Hematopoietic multipotent progenitor cell treated with erythropoietin and hydrocortisone succinate and interleukin-3 and kit ligand, for 8 days (in vitro differentiated cells): ENCODE measurements around the gene GTF2F2.
"Not testable (repeated sequence)": the region's sequence is repeated elsewhere in the genome, so short reads cannot be mapped to it uniquely, and the experiment has no call there.

Experiments used
- DNase-seq: peaks from one replicate; pipeline ENCODE4 v3.0.0-alpha.2; 2015

Gene GTF2F2

GRCh38 chr13:45180713-45181601 is 60.6 kb downstream of the GTF2F2 start:
- DNase-seq: no peak

GRCh38 chr13:45184693-45185092 is 64.4 kb downstream of the GTF2F2 start:
- DNase-seq: no peak

- no peak for DNase-seq
Measured at GRCh38 chr13:45185286-45185685, 65.0 kb downstream of the GTF2F2 start.

DNA sequence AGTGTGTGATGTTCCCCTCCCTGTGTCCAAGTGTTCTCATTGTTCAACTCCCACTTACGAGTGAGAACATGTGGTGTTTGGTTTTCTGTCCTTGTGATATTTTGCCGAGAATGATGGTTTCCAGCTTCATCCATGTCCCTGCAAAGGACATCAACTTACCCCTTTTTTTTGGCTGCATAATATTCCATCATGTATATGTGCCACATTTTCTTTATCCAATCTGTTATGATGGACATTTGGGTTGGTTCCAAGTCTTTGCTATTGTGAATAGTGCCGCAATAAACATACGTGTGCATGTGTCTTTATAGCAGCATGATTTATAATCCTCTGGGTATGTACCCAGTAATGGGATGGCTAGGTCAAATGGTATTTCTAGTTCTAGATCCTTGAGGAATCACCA is 68.8 kb downstream of the GTF2F2 start:
- DNase-seq: not testable (repeated sequence)

GRCh38 chr13:45189511-45189910 is 69.2 kb downstream of the GTF2F2 start:
- not testable (repeated sequence) for DNase-seq

DNA sequence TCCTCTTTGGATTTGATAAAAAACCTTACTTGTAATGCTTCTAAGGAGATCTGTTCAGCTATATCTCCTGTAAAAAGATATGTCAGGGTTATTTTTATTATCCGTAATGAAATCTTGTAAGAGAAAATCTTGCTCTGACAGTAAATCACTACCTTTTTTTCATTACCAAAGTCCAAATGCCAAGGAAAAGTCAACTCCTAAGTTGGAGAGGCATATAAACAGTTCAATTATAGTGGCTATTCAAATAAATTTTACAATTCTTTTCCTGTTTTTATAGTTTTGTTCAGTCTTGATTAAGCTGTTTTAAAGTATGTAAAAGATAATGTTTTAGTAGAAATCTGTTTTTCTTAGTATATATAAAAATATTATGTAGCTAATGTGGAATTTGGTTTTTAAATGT is 71.6 kb downstream of the GTF2F2 start:
- no peak for DNase-seq

- DNase-seq: no peak
Measured at GRCh38 chr13:45194081-45194939, 74.0 kb downstream of the GTF2F2 start.

DNA sequence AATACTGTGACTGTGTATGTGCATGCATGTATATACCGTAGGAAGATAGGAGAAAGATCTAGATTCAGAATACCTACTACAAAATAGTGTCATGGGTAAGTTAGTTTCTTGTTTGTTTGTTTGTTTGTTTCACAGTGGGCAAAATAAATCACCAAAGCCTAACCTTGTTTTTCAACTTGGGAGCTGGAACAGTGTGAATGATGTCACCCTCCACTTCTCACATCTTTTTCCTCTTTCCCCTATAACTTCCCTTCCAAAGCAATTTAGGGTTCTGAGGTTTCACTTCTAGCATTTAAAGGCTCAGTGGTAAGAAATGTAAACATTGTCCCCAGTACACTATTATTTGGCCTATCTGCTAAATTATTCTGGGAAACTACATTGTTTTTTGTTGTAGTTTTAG is 75.1 kb downstream of the GTF2F2 start:
- no peak for DNase-seq

DNA sequence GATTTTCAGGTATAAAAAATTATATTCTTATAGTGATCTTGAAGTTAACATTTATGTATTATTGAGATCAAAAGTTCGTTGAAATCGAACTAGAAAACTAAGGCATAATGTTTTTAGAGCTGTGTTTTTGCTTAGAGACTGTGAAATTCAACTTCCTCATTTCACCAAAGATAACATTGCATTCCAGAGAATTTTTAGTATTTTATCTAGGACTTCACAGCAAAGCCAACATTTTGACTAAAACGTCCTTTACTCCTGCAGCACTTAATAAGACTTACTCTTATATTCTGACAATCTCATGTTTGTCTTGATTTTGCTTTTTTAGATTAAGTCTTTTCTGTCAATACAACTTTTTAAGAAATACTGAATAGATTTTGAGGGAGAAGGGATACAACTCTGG is 75.8 kb downstream of the GTF2F2 start:
- DNase-seq: no peak

GRCh38 chr13:45196622-45197021 is 76.3 kb downstream of the GTF2F2 start:
- DNase-seq: no peak

DNA sequence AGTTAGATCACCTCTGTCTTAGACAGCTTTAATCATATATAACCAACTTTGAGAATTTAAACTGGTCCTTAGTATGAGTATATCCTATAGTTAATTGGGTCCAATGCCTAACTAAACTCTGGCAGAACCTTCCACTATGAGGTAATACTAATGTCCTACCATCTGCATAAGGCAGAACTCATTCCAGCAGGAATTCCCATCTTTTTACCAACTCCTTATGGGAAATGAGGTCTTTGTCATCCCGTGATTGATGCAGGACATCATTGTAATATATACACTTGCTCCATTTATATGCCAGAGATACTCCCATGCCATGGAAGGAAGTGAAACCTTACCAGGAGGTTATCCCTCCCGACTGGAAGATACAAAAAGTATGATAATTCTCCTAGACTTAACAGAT is 77.7 kb downstream of the GTF2F2 start:
- DNase-seq: no peak

GRCh38 chr13:45198924-45199323 is 78.6 kb downstream of the GTF2F2 start:
- DNase-seq: no peak

DNA sequence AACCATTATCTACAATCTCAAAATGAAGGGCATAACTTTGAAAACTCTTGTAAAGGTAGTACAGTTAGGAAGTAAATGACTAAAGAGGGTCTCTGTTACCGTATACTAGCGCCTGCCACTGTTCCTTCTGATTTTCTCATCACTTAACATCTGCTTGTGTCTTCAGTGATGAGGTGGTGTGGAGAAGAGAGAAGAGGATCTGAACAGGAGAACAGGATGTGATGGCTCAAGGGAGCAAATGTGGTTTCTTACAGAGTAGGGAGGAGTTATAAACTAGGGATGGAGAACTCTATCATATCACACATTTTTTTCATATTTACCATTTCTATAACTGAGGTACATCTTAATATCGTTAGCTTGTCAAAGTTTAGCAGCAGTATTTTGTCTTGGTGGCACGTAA is 79.4 kb downstream of the GTF2F2 start:
- DNase-seq: no peak

DNA sequence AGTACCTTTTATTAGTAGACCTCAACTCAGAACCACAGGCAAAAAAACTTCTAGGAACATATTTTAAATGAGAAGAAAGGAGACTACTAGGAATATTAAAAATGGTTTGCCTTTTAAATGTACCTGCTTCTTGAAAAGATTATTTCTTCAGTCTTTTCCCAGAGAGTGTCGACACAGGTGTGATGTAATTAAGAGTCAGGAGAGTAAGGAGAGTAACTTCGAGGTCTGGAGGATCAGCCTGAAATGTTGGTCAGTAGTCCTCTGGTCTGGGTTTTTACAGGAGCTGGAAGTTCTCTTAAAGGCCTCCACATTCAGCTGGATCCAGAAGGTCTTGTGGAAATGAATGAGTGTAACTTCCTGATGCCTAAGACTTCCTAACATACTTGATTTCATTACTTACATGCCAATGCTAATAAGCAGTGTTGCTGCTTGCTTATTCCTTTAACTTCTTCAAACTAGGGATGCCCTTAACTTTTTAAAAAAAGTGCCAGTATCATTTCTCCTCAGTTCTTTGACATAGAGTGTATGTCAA is 80.5 kb downstream of the GTF2F2 start, which contains the start of gene KCTD4:
Gene KCTD4 (minus strand): TSS at position 345 of the 532 bp plus-strand sequence. CDS start 6,478 bp downstream, outside the sequence.
- no peak for DNase-seq

- DNase-seq: peak; percentile 8
Measured at GRCh38 chr13:45205124-45205523, 84.8 kb downstream of the GTF2F2 start.

- DNase-seq: no peak
Measured at GRCh38 chr13:45206340-45206739, 86.0 kb downstream of the GTF2F2 start.

GRCh38 chr13:45207319-45207718 is 87.0 kb downstream of the GTF2F2 start:
- DNase-seq: no peak

DNA sequence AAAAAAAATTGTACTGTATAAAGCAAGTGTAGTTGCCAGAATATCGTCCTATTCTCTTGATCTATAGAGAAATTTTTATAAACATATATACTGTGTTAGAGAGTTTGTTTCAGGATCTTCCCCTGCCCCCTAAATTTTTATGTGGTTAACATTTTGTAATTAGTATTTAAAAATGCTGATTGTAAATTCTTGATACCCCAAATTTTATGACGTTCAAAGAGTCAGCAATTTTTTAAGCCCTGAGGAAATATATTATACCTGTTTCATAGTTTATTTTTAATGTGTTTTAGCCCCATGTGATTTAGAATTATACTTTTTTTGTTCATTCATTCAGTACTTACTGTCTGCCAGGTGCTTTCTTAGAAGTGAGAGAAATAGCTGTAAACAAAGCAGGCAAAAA is 87.8 kb downstream of the GTF2F2 start:
- no peak for DNase-seq

DNA sequence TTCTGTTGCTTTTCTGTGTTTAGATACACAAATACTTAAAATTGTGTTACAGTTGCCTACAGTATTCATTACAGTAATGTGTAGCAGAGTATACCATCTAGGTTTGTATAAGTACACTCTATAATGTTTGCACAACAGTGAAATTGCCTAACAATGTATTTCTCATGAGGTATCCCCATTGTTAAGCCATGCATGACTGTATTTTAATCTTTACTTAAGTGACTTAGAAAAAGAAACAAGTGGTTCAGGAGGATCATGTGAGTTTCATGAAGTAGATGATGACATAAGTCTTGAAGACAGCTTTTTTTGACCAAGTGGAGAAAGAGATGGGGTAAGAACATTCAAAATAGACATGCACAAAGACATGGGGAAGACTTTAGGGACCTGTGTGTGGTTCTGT is 88.9 kb downstream of the GTF2F2 start:
- no peak for DNase-seq

DNA sequence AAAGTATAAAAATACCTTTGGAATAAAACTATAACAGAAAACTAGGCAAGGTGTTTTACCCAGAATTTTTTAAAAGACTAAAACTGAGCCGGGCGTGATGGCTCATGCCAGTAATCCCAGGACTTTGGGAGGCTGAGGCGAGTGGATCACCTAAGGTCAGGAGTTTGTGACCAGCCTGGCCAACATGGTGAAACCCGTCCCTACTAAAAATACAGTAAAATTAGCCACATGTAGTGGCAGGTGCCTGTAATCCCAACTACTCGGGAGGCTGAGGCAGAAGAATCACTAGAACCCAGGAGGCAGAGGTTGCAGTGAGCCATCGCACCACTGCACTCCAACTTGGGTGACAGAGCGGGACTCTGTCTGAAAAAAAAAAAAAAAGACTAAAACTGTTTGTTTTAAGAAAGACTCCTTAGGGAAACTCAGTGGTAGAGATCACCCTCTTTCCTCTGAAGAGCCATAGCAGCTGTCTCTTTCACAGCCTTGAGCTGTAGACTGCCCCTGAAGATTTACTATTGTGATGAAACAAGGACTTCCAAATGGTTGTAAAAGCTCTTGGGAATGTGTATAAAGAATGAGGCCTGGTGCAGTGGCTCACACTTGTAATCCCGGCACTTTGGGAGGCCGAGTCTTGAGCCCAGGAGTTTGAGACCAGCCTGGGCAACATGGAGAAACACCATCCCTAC is 95.2 kb downstream of the GTF2F2 start:
- DNase-seq: no peak

GRCh38 chr13:45216193-45216592 is 95.9 kb downstream of the GTF2F2 start:
- DNase-seq: no peak

DNA sequence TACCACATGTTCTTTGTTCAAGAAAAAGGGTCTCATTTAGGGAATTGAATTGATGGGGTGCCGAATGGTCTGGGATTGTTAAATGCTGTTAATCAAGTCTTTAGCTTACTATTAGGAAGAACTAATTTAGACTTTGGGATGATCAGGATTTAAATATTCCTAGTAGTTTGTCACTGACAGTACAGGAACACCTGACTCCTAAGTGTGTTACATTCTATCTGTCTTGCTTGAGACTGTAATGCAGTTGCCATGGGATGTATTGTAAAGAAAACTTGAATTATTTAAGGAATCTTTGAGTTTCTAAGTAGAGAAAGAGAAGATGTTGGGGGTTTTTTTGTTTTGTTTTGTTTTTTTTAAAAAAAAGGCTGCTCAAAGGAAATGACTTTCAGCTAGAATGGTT is 98.4 kb downstream of the GTF2F2 start:
- DNase-seq: no peak
